ENCODE results near the gene PASK.
"Not testable (repeated sequence)": the region's sequence is repeated elsewhere in the genome, so short reads cannot be mapped to it uniquely, and the experiment has no call there.

PASK gene

DNA sequence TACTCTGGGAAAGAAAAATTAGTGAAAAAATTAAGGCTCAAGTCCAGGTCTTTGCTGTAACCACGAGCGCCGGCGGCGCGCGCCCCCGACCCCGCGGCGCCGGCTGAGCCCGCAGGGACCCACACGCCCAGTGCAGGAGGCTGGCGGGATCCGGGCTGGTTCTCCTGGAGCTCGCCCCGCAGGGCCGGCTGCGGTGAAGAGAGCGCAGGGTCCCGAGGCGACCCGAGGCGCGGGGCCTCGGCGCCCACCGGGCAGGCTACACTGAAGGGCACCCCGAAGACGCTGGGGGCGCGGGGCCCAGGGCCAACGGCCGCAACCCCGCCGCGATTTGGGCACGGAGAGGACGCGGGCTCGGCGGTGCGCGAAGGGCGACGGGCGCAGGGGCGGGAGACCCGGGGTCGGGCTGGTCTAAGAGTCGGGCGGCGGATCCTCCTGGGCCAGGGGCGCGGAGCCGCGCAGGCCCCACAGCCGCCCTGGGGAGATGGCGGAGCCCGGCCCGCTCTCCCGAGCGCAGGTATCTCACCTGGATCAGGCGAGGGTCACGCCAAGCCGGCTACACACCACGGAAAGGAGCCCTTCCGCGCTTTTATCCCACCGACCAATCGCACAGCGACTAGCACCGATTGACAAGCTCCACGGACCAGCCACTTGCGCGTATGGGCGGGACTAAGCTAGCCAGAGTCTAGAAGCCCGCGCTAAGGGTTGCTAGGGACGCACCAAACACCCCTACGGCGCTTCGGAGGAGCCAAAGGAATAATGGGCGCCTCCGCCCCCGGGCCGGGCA, at the start of gene PASK:
PASK (minus strand) TSS at position 582 of the 784 bp plus-strand sequence. CDS start 6,440 bp downstream, outside the sequence.
- peak; percentile 96 for DNase-seq (ENCODE audit: low spot score)

DNA sequence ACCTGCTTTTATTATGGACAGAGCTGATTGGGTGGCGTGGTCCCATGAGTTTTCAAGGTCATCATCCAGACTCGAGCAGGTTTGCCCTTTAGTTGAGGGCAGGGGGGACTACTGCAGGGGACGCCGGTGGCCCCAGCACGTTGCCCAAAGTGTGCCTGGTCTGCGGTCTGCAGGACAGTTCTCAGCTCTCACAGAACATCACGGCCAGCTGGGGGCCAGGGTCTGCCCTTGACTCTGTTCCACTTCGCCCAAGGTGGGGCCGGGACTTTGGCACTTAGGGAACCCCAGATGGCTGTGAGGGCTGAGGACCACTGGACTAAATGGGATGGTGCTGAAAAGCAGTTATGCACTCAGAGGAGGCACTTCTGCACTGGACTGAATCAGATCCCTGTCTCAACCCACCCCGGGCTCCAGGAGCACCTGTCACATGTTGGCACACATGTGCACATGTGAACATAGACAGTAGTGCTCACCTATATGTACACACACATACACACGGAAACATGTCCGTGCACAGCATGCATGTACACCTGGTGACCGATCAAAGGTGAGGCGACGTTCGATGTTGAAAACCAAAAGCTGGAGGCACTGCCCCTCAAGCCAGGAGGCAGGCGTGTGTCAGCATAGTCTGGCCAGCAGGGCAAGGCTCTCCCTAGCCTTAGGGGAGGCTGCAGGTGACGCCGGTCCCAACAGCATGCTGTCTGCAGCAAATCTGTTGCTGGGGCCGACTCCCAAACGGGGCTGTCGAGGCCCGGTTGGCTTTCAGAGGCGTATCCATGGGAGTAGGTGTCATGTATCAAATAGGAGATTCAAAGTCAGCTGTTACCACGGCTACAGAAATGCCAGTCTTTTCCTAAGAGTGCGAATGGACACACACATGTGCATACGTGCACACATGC, 49.4 kb upstream of the PASK start:
- no peak for DNase-seq (ENCODE audit: low spot score)

DNA sequence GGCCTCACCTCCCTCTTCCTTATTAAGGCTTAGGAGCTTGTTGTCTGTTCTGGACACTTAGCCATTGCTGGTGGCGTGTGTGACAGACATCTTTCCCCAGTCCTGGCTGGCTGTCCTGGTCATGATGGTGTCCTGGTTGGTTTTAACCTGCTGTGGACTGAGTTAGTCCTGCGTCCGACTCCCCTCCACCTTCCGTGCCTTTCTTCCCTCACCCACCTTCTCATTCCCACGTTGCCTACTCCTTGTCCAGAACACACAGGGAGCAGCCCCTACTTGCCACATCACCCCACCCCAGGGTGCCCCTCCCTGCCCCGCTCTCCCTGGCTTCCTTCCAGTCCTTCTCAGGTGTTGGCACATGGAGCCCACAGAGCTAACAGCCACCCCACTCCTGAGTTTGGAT, 48.7 kb upstream of the PASK start:
- DNase-seq (ENCODE audit: low spot score): no peak

DNA sequence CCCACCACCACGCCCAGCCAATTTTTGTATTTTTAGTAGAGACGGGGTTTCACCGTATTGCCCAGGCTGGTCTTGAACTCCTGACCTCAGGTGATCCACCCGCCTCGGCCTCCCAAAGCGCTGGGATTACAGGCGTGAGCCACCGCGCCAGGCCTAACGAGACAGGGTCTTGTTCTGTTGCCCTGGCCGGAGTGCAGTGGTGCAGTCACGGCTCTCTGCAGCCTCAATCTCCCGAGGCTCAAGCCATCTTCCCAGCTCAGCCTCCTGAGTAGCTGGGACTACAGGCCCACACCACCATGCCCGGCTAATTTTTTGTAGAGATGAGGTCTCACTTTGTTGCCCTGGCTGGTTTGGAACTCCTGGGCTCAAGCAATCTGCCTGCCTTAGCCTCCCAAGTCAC, 48.0 kb upstream of the PASK start:
- not testable (repeated sequence) for DNase-seq (ENCODE audit: low spot score)

GRCh38 chr2:241195506-241196130, 46.3 kb upstream of the PASK start:
- no peak for DNase-seq (ENCODE audit: low spot score)

- DNase-seq (ENCODE audit: low spot score): no peak
These were observed 45.5 kb upstream of the PASK start for GRCh38 chr2:241194811-241195210.

GRCh38 chr2:241193271-241193670, 44.0 kb upstream of the PASK start:
- DNase-seq (ENCODE audit: low spot score): no peak

- DNase-seq (ENCODE audit: low spot score): no peak
These were observed 41.8 kb upstream of the PASK start for GRCh38 chr2:241191081-241191480.

DNA sequence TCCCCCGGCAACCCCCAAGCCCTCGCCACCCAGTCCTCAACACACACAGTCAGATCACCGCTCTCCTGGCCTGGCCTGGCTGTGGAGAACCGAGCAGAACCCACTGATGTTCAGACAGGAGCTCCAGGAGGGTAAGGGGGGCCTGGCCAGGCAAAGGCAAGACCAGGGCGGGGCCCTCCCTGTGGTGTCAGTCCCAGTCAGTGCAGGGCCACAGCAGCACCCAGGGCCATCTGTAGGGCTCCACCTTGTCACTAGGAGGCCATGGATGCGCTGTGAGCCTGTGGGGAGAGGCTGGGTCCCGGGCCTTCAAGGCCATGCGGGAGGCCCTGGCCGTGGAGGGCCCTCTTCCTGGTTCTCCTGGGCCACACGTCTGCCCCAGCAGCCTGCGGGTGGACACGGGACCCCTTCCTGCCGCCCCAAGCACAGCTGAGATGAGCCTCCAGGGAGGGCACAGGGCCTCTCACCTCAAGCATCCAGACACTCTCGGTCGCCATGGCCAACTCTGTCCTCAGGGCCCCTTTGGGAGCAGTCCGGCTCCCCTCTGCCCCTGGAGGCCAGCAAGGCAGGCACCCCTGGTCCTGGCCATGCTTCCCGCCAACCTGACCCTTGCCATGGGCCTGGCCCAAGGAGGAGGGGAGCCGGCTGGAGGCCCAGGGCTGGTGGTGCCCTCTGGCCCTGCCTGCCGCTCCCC, 41.2 kb upstream of the PASK start:
- DNase-seq (ENCODE audit: low spot score): no peak

DNA sequence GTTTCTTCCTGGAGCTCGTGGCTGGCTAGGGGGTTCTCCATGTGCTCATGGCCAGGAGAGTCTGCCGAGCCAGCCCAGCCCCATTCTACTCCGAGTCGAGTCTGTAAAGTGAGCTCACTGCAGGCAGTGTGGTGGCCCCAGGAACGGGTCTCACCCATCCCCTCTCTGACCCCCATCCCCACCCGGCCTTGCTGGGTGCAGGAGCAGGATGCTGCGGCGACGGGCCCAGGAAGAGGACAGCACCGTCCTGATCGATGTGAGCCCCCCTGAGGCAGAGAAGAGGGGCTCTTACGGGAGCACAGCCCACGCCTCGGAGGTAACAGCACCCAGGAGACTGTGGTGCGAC, 40.6 kb upstream of the PASK start:
- DNase-seq (ENCODE audit: low spot score): no peak

GRCh38 chr2:241189093-241189855, 40.0 kb upstream of the PASK start:
- no peak for DNase-seq (ENCODE audit: low spot score)

DNA sequence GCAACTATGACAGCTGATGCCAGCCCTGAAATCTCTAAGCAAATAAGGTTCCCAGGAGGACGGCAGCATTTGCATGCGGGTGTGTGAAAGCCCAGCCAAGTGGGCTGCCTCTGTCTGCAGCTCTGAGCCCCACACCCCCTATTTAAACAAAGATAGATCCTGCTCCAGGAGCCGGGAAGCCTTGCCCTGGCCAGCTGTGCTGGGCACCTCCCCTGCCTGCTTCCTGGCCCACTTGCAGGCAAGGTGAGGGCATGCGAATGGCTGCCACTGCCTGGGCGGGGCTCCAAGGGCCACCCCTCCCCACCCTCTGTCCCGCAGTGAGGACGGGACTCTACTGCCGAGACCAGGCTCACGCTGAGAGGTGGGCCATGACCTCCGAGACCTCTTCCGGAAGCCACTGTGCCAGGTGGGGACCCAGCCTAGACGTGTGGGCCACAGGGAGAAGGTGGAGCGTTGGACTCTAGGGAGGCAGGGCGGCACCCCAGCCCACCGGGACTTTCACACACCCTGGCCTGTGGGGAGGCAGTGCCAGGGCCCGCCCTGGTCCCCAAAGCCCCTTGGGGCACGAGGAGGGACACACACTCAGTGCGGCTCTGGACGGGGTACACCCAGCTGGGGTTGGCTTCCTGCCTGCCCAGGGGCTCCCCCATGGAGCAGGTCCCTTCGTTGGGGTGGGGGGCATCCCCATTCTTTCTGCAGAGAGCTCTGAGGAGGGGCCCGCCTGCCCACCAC, 39.3 kb upstream of the PASK start, which contains the start of gene ANO7:
ANO7 (plus strand) TSS at position 317 of the 732 bp plus-strand sequence. CDS start 1,387 bp downstream, outside the sequence.
- DNase-seq (ENCODE audit: low spot score): no peak

GRCh38 chr2:241187918-241188234, 38.6 kb upstream of the PASK start:
- no peak for DNase-seq (ENCODE audit: low spot score)

DNA sequence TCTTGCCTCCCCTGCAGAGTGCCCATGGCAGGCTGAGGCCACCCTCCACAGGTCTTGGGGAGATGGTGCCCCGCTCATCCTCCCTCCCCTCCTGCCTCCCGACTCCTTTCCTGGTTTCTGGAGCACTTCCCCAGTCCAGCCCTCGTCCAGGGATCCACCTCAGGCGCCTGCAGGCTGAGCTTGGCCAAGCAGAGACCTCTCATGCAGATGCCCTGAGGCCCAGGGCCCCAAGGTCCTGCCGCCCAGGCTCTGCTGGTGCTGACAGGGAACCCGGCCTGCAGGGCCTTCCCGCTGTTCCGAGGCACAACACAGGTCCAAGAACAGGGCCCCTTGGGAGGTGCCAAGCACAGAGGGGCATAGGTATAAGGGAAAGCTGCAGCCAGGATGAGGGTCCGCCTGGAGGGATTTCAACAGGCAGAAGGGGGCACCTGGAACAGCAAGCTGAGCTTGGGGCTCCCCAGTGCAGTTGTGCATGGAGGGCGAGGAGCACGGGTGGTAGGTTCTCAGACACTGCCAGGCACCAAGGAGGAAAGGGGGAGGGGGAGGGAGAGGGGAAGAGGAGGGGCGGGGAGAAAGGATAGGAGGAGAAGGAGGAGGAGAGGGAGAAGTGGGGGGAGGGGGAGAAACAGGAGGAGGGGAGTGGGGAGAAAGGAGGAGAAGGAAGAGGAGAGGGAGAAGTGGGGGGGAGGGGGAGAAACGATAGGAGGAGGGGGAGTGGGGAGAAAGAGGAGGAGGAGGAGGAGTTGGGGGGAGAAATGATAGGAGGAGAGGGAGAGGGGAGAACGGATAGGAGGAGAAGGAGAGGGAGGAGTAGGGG, 38.0 kb upstream of the PASK start:
- DNase-seq (ENCODE audit: low spot score): no peak

- DNase-seq (ENCODE audit: low spot score): no peak
These were observed 36.7 kb upstream of the PASK start for GRCh38 chr2:241185961-241186360.

DNA sequence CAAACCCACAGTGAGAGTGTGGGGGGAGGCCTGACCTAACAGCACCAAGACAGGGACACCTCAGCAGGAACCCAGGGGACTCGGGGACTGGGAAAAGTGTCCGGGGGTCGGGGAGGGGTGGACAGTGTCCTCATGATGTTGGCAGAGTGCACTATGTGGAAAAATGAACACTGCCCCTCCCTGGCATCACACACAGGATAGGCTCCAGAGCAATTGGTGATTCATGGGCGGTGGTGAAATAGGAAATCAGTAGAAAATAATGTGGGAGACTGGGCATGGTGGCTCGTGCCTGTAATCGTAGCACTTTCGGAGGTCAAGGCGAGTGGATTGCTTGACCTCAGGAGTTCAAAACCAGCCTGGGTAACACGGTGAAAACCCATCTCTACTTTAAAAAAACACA, 35.6 kb upstream of the PASK start:
- DNase-seq (ENCODE audit: low spot score): no peak

- DNase-seq (ENCODE audit: low spot score): no peak
These were observed 33.9 kb upstream of the PASK start for GRCh38 chr2:241183221-241183620.

- no peak for DNase-seq (ENCODE audit: low spot score)
These were observed 33.4 kb upstream of the PASK start for GRCh38 chr2:241182531-241183133.

DNA sequence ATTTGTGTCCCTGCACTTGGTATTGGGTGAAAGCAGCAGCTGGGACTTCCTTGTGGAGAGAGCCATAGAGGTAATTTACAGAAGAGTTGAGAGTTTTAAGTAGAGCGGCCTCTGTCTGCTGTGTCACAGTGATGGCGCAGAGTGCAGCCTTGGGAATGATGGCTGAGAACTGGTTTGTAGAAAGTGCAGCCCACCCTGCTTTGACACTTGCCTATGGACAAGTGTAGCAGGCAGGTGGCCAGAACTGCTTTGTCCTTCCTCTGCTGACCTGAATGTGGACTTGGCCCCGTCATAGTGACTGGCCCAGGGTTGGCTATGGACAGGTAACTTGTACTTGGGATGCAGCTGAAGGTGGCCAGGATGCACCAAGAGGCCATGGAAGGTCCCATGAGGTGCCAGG, 32.9 kb upstream of the PASK start:
- no peak for DNase-seq (ENCODE audit: low spot score)

Measured in LoVo (cell line).